PC-9 (cell line): ENCODE results near the gene PLCL2. TPM values are rescaled to one million over a fixed set of nuclear protein-coding genes. Genes with fewer than 3 reads are reported as not detected.

Experiments
- BruUV-seq: library from RNA; stranded (reverse); fragments of 400-500 nt; replicated peaks from 2 replicates; lab custom pipeline; 2021; lab: Mats Ljungman, UMichigan
- CTCF ChIA-PET: fragments of 300-600 bp; sonication (Branson Sonifier 250); formaldehyde crosslinking; loops from one replicate; lab custom pipeline; 2022; ENCODE audit warnings: antibody characterized with exemption; lab: Charles Lee
- POLR2A ChIA-PET: fragments of 300-600 bp; sonication (Branson Sonifier 250); formaldehyde crosslinking; loops from one replicate; lab custom pipeline; 2022; ENCODE audit warnings: antibody characterized with exemption; ENCODE audit not compliant: unreplicated experiment; lab: Charles Lee
- DNase-seq, 2 experiments: peaks; one replicate each; pipeline versions ENCODE4 v3.0.0 to v3.0.0-alpha.2; 2015 to 2022; ENCODE audit warnings: mixed read lengths in 1 of 2
- H2AFZ ChIP-seq: fragments of 200-600 bp; sonication (generic); 2 replicates; pipeline ENCODE4 v1.8.1; 2017; ENCODE audit warnings: antibody characterized with exemption
- H3F3A ChIP-seq: fragments of 200-600 bp; sonication (generic); 2 replicates; pipeline ENCODE4 v1.8.1; 2017; ENCODE audit warnings: antibody characterized with exemption, mild to moderate bottlenecking, low read depth; ENCODE audit not compliant: insufficient read depth
- H3K27ac ChIP-seq: fragments of 200-600 bp; sonication (generic); 2 replicates; pipeline ENCODE4 v1.6.1; 2016; ENCODE audit warnings: mixed run types
- H3K27me3 ChIP-seq: fragments of 200-600 bp; sonication (generic); 2 replicates; pipeline ENCODE4 v1.6.1; 2016; ENCODE audit warnings: low read depth, mixed run types; ENCODE audit not compliant: insufficient read depth
- H3K36me3 ChIP-seq: fragments of 200-600 bp; sonication (generic); 2 replicates; pipeline ENCODE4 v1.6.1; 2016; ENCODE audit warnings: low read depth, mixed run types
- H3K4me1 ChIP-seq: fragments of 200-600 bp; sonication (generic); replicated peaks from 2 replicates; pipeline ENCODE4 v1.6.1; 2016; ENCODE audit warnings: mixed run types; ENCODE audit not compliant: insufficient read depth
- H3K4me2 ChIP-seq: fragments of 200-600 bp; sonication (generic); 2 replicates; pipeline ENCODE4 v1.6.1; 2017; ENCODE audit warnings: mixed run types
- H3K4me3 ChIP-seq: fragments of 200-600 bp; sonication (generic); 2 replicates; pipeline ENCODE4 v1.6.1; 2016; ENCODE audit warnings: mixed run types
- H3K79me2 ChIP-seq: fragments of 200-600 bp; sonication (generic); 2 replicates; pipeline ENCODE4 v1.6.1; 2017; ENCODE audit warnings: low read depth, mixed run types
- H3K9me2 ChIP-seq: fragments of 200-600 bp; sonication (generic); 2 replicates; pipeline ENCODE4 v1.8.1; 2017; ENCODE audit warnings: mild to moderate bottlenecking; ENCODE audit not compliant: insufficient read depth
- H3K9me3 ChIP-seq: fragments of 200-600 bp; sonication (generic); 2 replicates; pipeline ENCODE4 v1.8.1; 2016; ENCODE audit warnings: low read depth; ENCODE audit not compliant: insufficient read depth
- H4K20me1 ChIP-seq: fragments of 200-600 bp; sonication (generic); 2 replicates; pipeline ENCODE4 v1.8.1; 2017; ENCODE audit not compliant: insufficient read depth
- EZH2 ChIP-seq: fragments of 200-600 bp; sonication (generic); IDR thresholded peaks from 2 replicates; pipeline ENCODE4 v1.8.0; 2017; ENCODE audit warnings: antibody characterized with exemption, low read depth
- intact Hi-C: fragments of 100-400 bp; cut with micrococcal nuclease; formaldehyde crosslinking; loops from one replicate; pipeline ENCODE4 v1.10.0; 2022; ENCODE audit not compliant: unreplicated experiment
- total RNA-seq: library from RNA; stranded (reverse); gene quantifications from 2 replicates; pipeline ENCODE4 v1.2.3, GENCODE V29; 2021
- TF ChIP-seq, protein P1 (sequence below): fragments of 200-600 bp; sonication (generic); conservative IDR thresholded peaks from 2 replicates; pipeline ENCODE4 v1.6.1; 2017; ENCODE audit warnings: mixed run types, antibody characterized with exemption, mild to moderate bottlenecking, moderate library complexity

Gene PLCL2
- total RNA-seq, 1 experiment from 2014 or later = 4.6 TPM

DNA sequence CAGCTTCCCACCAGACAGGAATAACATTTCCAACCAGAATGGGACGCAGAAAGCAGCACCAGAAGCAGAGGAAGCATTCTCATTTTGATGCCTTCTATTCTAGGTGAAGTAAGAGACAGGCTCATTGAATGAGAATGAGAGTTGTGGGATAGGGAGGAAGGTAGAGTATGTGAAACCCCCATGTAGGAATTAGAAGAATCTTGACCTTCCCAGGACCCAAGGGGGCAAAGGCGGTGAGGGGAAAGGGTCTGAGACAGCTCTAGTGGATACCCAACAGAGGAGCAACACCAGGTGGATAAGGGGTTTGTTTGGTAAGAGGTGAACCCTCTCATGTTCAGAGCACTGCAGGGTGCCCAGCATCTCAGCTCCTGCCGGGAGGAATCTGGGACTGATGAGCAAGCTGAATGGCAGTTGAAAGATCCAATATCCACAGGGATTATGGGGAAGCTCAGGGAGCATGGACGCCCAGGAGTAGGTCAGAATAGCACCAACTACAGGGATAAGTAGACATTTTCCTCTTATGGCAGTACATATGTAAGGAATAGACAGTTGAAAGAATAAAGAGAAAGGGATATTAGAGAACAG is 77.0 kb downstream of the PLCL2 start:
- no peak for DNase-seq

DNA sequence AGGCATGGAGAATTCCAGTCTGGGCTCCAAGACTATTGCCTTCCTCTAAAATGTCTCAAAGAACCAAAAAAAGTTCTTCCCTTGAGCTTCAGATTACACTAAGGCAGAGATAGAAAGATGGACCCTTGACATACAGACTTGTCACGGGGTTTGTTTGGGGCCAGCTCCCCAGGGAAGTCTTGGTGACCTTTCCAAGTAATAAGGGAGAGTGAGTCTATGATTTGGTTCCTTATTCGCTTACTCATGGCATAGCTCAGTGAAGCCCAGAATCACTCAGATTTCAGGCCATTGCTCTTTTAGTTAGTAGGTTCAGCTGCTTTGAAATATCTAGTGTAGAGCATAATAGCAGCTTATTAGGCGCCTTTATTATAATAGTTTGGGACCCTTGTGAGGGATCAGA is 90.3 kb downstream of the PLCL2 start:
- H3K36me3 ChIP-seq = no peaks in the 10 kb centered on the region
- intact Hi-C loops = no loop called here
- no peaks in the 10 kb centered on the region for H3K27me3 ChIP-seq
- H3K4me3 ChIP-seq = no peak overlapping the region
- ChIA-PET POLR2A (no interaction called here), CTCF (no interaction called here)
- TF ChIP-seq, protein P1, sequence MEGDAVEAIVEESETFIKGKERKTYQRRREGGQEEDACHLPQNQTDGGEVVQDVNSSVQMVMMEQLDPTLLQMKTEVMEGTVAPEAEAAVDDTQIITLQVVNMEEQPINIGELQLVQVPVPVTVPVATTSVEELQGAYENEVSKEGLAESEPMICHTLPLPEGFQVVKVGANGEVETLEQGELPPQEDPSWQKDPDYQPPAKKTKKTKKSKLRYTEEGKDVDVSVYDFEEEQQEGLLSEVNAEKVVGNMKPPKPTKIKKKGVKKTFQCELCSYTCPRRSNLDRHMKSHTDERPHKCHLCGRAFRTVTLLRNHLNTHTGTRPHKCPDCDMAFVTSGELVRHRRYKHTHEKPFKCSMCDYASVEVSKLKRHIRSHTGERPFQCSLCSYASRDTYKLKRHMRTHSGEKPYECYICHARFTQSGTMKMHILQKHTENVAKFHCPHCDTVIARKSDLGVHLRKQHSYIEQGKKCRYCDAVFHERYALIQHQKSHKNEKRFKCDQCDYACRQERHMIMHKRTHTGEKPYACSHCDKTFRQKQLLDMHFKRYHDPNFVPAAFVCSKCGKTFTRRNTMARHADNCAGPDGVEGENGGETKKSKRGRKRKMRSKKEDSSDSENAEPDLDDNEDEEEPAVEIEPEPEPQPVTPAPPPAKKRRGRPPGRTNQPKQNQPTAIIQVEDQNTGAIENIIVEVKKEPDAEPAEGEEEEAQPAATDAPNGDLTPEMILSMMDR = no peak
- no peak for TF ChIP-seq EZH2
- no peak overlapping the region for H2AFZ ChIP-seq
- H3K27ac ChIP-seq = no peak overlapping the region
- no peaks in the 10 kb centered on the region for H4K20me1 ChIP-seq
- H3K4me1 ChIP-seq = no peaks in the 10 kb centered on the region
- no peaks in the 10 kb centered on the region; the same call in 1 of the 2 replicates for H3F3A ChIP-seq
- H3K4me2 ChIP-seq = no peak overlapping the region
- no TSS peak for BruUV-seq
- no peaks in the 10 kb centered on the region for H3K9me3 ChIP-seq
- no peaks in the 10 kb centered on the region for H3K79me2 ChIP-seq
- no peaks in the 10 kb centered on the region for H3K9me2 ChIP-seq
- no peak for DNase-seq

More for the DNA sequence above, 77.0 kb downstream of the PLCL2 start:
- Histone ChIP-seq H3F3A (no peaks in the 10 kb centered on the region; the same call in 1 of the 2 replicates), H3K9me2 (no peaks in the 10 kb centered on the region), H2AFZ (no peak overlapping the region), H4K20me1 (no peaks in the 10 kb centered on the region), H3K4me1 (no peaks in the 10 kb centered on the region), H3K4me3 (no peak overlapping the region), H3K4me2 (no peak overlapping the region), H3K27me3 (no peaks in the 10 kb centered on the region), H3K27ac (no peak overlapping the region), H3K36me3 (no peaks in the 10 kb centered on the region), H3K79me2 (no peaks in the 10 kb centered on the region), H3K9me3 (no peaks in the 10 kb centered on the region)
- ChIA-PET CTCF (no interaction called here), POLR2A (no interaction called here)
- TF ChIP-seq EZH2 = no peak
- TF ChIP-seq, protein P1 = no peak
- no TSS peak for BruUV-seq
- intact Hi-C loops = no loop called here

DNA sequence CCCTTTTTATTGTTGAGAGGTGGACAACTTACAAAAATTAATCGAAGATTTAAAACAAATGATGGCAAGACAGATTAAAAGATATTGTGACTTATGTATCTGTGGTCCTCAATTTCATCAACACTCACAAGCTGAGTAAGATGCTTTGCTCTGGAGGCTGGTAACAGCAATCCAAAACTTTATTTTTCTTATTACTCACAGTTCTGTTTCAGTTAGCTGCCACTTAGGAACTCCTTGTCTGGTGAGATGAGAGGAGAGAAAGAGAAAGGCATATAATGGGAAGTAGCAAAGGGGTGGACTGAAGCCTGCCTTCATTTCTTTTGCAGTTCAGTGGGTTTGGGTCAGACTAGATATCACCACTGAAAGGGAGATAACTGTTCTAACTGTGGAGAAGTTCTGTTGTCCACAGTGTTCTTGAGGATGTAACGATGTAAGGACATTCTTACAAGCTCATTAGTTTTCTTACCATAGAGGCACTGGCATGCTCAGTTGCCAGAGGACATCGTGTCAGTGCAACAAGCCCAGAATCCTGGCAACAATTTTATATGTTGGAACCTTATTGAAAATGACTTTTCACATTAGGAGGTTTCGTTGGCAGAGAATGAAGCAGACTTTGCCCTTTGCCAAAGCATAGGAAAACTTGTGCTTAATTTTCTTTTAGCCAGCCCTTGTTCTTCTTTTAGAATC is 93.6 kb downstream of the PLCL2 start:
- no peak overlapping the region for H3K4me3 ChIP-seq
- CTCF ChIA-PET = no interaction called here
- no peak for TF ChIP-seq EZH2
- TF ChIP-seq, protein P1 = no peak

More for the DNA sequence above, 93.6 kb downstream of the PLCL2 start:
- POLR2A ChIA-PET = no interaction called here
- no peaks in the 10 kb centered on the region for H4K20me1 ChIP-seq
- intact Hi-C loops = no loop called here
- no peak overlapping the region for H2AFZ ChIP-seq
- H3K9me2 ChIP-seq = no peaks in the 10 kb centered on the region
- no TSS peak for BruUV-seq
- H3F3A ChIP-seq = no peaks in the 10 kb centered on the region; the same call in 1 of the 2 replicates
- no peaks in the 10 kb centered on the region for H3K9me3 ChIP-seq
- no peaks in the 10 kb centered on the region for H3K36me3 ChIP-seq
- H3K27me3 ChIP-seq = no peaks in the 10 kb centered on the region
- no peak overlapping the region for H3K27ac ChIP-seq
- no peaks in the 10 kb centered on the region for H3K4me1 ChIP-seq
- no peak for DNase-seq
- no peaks in the 10 kb centered on the region for H3K79me2 ChIP-seq
- H3K4me2 ChIP-seq = no peak overlapping the region
